ENCODE measurements around the gene TNNT3.

Gene TNNT3

DNA sequence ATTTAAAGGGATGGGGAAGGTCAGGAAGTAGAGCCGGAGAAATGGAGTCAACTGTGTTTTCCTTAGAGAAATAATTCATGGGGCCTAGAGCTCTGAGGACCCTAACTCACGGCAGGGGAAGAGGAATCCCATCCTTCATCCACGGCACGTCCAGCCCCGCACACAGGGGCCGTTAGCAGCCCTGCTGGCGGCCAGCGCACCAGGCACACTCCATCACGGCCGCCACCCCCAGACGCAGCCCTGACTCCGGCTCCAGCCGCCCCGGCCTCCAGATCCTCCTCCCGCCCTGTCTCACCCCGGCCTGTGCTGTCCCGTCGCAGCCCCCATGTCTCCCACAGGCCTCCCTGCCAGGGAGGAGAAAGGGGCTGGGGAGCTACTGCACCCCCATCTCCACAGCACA, 38.9 kb downstream of the TNNT3 start:
- DNase-seq (ENCODE audit: low read depth in 2 of 2), result no peak

GRCh38 chr11:1959786-1960185, 40.3 kb downstream of the TNNT3 start:
- no peak for DNase-seq (ENCODE audit: low read depth in 2 of 2)

GRCh38 chr11:1963864-1964263, 44.4 kb downstream of the TNNT3 start:
- no peak for DNase-seq (ENCODE audit: low read depth in 2 of 2)

- no peak for DNase-seq (ENCODE audit: low read depth in 2 of 2)
Observed at GRCh38 chr11:1964348-1964747, 44.8 kb downstream of the TNNT3 start.

DNA sequence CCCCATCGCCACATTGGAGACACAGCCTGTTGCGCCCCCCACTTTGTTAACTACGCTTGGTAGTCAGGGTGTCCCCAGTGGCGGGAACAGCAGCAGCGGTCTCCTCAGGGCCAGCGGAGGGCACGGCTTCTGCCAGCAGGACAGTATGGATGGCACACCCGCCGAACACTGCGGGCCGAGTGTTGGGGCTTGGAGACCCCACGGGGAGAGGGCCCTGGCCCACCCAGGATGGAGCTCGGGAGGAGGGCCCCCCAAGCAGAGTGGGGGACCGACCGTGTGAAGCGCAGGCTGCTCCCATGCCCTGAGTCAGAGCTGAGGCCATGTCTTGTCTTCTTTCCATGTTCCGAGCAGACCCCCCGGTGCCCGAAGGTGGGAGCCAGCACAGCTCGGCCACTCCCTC, 45.5 kb downstream of the TNNT3 start:
- DNase-seq (ENCODE audit: low read depth in 2 of 2), result no peak

DNA sequence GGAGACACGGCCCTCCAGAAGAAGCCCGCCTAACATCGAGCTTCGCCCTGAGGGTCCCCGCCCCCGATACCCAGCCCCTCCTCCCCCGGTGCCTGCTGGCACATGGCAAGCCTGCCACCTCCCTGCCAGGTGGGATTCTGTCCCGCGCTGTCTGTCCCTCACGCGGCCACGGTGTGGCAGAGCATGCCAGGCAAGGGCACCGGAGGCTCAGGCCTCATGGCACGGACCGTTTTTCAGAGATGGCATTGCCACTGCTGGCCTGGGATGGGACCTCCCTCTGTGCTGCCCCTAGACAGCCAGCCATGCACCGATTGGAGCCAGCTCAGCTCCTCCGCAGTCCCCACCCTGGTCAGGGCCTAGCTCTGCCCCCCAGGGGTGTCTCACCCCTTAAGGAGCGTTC, 47.0 kb downstream of the TNNT3 start:
- DNase-seq (ENCODE audit: low read depth in 2 of 2), result no peak

DNA sequence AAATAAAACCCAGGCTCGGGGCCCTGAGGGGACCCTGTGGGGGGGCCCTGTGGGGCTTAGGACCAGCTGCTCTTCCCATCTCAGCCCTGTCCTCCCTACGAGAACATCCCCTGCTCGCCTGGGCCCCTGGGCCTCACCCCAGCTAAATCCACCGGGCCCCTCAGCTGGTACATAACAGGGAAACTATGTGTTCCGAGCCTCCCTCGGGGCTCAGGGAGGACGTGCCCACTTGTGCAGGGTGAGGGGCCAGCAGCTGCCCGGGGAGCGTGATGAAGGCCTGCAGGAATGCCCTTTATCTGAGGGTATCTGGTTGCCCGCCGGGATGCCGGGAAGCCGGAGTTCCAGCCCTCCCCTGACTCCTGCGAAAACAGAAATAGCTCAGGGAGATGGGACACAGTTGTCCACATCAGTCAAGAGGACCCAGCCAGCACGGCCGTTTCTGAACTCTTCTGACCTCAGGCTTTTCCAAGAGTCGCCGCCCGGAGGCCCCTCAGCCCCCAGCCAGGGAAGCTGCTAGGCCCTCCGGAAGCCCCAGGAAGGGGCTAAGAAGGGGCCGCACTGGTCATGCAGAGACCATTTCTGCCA, 48.2 kb downstream of the TNNT3 start:
- no peak for DNase-seq (ENCODE audit: low read depth in 2 of 2)

GRCh38 chr11:1968454-1969002, 49.0 kb downstream of the TNNT3 start:
- no peak for DNase-seq (ENCODE audit: low read depth in 2 of 2)

DNA sequence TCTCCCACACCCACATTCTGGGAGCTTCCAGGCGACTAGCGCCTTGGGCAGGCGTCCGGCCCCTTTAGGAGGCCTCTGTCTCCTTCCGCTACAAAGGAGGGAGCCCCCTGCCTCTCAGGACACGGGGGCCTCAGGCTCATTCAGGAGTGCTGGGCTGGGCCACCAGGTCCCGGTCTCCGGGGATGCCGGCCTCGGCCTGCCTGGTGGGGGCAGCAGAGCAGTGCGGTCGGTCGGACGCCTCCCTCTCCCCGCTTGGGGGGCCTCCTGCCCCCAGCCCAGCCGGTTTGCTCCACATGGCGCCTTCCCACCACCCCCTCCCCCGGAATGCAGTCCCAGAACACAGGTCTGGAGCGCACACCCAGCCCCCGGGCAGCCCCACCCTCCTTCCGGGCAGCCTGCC, 49.5 kb downstream of the TNNT3 start:
- no peak for DNase-seq (ENCODE audit: low read depth in 2 of 2)

DNA sequence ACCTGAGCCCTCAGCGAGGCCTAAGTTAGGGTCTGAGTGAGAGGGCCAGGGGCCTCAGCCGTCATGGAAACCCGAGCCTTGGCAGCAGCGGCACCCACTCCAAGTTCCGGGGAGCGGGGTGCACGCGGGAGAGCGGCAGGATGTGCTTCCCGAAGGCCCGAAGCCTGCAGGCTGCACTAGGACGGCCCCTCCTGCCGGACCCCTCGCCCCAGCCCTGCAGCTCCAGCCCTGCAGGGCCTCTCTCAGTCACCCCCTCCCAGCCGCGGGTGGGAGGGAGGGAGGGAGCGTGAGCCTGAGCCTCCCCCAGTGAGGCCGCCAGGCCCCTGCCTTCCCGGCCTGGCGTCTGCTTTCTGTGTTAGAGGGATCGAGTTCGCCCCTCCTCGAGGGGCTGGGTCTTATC, 50.3 kb downstream of the TNNT3 start:
- DNase-seq (ENCODE audit: low read depth in 2 of 2), result no peak

GRCh38 chr11:1970956-1971355, 51.5 kb downstream of the TNNT3 start:
- DNase-seq (ENCODE audit: low read depth in 2 of 2), result no peak

- no peak for DNase-seq (ENCODE audit: low read depth in 2 of 2)
Observed at GRCh38 chr11:1975185-1975584, 55.7 kb downstream of the TNNT3 start.

DNA sequence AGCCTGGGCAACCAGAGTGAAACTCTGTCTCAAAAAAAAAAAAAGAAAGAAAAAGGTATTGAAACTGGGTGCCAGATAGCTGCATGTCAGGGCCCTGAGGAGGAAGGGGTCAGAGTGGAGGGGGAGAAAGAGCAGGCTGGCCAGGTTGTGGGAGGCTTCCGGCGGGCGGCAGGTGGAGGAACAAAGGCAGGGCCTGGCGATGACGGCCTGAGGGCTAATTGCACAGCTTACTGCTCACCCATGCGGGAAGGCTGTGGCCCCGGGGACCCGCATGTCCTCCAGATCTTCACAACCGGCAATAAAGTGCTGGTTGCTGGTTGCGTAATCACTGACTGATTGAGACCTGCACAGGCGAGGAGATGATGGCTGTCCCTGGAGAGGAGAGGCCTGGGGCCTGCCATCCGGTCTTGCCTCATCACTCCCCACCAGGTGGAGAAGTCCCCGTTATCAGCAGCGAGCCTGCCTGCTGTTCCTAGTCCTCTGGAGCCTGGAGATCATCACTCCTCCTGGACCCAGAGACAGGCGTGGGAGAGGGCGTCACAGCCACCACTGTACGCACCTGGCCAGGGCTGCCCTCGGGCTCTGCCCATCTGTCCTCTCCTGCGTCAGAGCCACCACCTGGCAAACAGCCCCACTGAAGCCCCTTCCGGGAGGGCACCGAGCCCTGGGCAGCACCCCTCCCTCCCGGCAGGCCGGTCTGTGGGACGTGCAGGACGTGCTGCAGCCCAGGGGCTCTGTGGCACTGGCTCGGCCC, 59.4 kb downstream of the TNNT3 start:
- no peak for DNase-seq (ENCODE audit: low read depth in 2 of 2)

GRCh38 chr11:1979607-1980006, 60.1 kb downstream of the TNNT3 start:
- no peak for DNase-seq (ENCODE audit: low read depth in 2 of 2)

DNA sequence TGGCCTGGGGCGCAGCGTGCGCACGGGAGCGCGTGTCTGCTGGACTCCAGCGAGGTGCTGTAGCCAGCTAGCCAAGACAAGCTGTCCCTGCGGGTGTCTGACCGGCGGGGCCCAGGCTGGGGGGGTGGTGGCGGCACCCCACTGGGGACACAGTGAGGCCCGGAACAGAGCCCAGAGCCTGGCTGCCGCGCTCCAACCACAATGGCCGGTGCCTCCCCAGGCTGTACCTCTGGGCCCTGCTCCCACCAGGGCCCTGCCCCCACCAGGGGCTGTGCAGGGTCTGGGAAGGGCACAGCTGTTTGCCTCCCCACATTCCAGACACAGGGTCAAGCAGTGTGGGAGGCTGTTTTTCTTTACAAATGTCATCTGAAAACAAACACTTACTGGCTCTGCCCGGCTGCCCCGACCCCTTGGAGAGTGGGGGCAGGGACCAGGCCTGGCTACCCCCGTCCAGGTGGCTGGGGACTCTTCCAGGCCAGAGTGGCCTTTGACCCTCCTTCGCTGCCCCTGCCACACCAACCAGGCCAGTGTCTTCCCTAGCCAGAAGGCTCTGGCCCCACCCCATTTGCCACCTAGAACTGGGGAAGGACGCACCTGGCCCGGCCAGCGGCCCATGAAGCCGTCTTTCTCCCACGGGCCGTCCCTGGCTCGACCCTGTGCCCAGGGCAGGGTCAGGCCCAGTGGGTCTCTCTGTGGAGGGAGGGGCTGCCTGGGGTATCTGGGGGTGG, 63.5 kb downstream of the TNNT3 start:
- DNase-seq (ENCODE audit: low read depth in 2 of 2), result no peak

- no peak for DNase-seq (ENCODE audit: low read depth in 2 of 2)
Observed at GRCh38 chr11:1983601-1983961, 64.1 kb downstream of the TNNT3 start.

DNA sequence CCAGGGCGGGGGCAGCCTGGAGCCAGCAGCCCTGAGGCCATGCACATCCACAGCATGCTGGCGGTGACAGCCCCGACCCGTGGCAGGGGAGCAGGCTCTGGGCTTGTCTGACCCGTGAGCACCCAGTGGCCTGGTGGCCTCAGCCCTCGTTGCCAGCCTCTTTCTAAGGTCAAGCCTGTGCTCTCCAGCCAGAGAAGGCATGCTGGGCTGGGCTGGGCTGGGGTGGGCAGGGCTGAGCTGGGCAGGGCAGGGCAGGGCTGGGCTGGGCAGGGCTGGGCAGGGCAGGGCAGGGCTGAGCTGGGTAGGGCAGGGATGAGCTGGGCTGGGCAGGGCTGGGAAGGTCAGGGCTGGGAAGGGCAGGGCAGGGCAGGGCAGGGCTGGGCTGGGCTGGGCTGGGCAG, 67.5 kb downstream of the TNNT3 start:
- no peak for DNase-seq (ENCODE audit: low read depth in 2 of 2)

DNA sequence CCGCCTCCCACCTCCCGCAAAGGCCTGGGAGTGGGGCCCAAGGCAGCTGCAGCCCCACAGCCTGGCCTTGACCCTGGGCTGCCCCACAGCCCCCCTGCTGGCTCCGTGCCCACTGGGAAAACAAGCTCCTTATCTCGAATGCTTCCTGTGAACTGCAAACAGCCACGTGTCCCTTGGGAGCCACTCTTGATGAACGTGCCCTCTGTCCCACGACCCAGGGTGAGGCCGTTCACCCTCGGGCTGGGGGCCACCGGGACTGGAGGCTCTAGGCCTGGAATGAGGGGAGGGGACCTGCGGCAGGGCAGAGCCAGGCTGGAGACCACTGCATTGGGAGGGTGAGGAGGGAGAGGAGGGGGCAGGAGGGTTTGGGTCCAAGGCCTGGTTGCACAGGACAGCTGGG, 68.7 kb downstream of the TNNT3 start:
- DNase-seq (ENCODE audit: low read depth in 2 of 2), result no peak
